ENCODE measurements around the gene TBX18.

TBX18 gene

DNA sequence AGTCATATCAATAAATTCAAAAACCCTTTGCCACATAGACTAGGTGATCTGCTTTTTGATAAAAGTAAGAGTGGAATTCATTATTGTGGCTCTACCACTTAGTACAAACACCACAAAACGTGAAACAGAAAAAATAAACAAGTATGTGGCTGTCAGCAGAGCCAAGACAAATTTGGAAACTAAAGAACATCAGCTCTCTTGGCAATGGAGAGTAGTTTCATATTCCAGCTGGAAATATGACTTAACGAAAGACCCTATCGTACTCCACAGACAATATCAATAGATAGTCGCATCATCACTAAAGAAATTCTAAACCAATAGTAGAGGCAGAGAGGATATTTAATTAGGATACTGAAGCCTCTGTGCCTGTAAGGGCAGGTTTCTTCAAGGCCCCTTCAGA is 20.8 kb downstream of the TBX18 start:
- no peak for DNase-seq

DNA sequence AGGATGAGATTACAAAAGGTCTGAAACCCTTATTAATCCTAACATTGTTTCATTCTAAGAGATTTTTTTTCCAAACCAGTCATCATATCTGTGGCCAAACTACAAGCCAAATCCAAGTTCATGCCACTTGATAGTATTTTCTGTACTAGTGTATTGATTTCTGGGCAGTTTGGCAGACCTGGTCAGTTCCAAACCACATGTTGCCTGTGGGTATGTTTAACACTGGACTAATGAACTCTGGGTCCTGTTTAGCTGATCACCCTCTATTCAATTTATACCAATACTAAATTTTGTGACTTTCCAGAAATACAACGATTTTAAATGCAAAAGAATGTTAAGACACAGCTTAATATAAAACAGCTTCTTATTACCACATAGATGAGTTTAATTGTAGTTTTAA is 24.0 kb downstream of the TBX18 start:
- no peak for DNase-seq

DNA sequence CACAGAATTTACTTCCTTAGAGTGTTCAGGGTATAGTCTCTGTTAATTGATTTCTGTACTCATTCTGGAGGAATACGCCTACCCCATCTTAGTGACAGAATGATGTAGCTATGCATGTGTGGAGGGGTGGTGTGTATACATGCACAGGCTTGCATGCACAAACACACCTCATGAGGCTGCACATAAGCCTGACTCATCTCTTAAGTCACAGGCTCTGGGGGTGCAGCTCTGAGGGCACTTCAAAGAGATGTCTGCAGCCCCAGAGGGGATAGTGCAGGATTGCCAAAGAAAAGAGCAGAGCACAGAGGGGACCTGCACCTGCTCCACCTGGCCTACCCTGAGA is 24.6 kb downstream of the TBX18 start:
- DNase-seq: no peak

DNA sequence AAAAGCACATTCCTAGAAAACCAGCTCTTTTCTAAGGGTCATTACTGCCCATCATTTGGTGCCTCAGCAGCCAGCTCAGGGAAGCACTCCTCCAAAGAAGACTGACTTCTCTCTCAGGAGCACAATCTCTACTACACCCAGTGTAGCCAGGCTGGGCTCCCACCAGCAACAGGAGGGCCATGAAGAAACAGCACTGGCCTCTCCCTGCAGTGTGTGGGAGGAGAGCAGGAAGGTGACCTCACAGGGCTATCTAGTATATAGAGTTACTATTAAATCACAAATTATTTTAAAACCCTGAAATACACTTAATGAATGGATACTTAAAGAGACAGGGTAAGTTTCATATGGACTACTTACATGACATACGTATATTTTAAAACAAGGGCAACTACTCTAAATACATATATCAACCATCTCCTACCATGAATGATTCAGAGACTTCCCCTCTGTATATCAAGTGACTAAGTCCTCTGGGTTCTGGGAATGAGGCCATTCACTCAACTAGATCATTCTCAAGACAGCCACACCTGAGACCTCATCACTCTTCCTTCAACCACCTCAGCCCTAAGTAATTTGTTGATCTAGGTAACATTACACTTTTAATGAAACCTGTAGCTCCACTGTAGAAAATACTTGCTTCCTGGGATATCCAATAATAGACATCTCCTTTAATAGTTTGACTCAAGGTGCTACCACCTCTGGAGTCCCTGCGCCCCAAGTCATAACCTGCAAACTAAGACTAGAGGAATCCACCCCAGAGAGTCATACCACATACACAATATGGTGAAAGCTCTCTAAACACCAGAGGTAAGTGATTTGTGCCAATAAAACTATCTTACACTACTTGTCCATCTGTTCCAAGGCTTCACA is 25.2 kb downstream of the TBX18 start:
- DNase-seq: no peak

DNA sequence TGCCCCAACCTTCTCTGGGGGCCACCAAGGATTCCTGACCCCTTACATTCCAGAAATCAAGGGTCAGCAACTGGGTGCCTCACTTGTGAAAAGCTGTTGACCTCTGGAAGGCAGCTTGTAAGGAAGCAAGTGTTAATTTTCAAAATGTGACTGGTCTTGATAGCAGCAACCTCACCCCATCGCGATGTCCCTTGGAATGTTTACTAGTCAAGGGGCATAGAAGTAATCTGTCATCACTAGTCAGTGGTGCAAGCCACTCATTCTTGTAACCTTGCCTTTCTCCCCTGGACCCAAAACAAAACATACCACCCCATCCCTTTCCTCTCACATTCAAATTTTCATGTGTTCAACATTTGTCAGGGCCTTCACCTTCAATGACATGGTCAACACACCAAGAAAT is 30.5 kb downstream of the TBX18 start:
- DNase-seq: no peak

- DNase-seq: no peak
These were observed 32.5 kb downstream of the TBX18 start for GRCh38 chr6:84731901-84732300.

- no peak for DNase-seq
These were observed 33.0 kb downstream of the TBX18 start for GRCh38 chr6:84731401-84731800.

GRCh38 chr6:84728602-84729001 is 35.8 kb downstream of the TBX18 start:
- no peak for DNase-seq

GRCh38 chr6:84719152-84719551 is 45.2 kb downstream of the TBX18 start:
- no peak for DNase-seq

DNA sequence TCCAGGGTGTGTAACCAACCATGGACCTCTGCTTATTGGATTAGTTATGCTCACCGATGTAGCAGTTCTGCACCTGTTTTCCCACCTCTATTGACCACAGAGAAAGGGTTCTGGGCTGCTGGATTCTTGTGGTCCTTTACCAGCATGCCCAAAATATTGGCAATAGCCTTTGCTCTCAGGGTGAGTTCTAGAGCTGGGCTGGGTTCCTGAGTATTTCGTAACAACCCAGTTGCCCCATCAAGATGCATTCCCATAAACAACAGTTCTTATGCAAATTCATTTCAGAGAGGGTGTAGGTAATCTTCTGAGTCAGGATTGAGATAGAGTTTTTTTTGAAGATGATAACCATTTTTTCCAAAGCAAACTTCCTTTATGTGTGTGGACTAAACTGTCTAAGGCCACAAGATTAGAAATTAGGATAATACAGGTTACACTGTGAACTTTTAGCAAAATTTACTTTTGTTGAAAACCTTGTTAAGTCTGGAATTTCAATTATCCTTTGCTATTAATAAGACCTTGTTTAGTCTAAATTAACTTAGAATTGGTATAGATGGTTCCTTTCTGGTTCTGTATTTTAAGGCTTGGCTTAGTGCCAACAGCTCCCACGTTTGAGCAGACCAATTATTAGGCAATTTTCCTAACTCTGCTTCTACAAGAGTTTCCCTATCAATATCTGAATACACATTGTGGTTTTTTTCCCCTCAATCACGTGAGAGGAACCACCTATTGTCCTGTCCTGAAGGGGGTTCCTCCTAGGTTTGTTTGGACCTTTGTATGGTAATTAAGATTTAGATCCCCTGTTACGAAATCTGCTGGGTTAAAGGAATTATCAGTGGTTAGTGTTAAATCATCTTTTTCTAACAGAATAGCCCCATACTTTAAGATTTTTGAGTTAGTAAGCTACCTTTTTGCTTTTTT is 46.1 kb downstream of the TBX18 start:
- DNase-seq: no peak

GRCh38 chr6:84709121-84709520 is 55.3 kb downstream of the TBX18 start:
- DNase-seq: no peak

GRCh38 chr6:84707171-84707570 is 57.2 kb downstream of the TBX18 start:
- no peak for DNase-seq

GRCh38 chr6:84696166-84696565 is 68.2 kb downstream of the TBX18 start:
- no peak for DNase-seq

GRCh38 chr6:84691978-84692623 is 72.3 kb downstream of the TBX18 start:
- DNase-seq: no peak

DNA sequence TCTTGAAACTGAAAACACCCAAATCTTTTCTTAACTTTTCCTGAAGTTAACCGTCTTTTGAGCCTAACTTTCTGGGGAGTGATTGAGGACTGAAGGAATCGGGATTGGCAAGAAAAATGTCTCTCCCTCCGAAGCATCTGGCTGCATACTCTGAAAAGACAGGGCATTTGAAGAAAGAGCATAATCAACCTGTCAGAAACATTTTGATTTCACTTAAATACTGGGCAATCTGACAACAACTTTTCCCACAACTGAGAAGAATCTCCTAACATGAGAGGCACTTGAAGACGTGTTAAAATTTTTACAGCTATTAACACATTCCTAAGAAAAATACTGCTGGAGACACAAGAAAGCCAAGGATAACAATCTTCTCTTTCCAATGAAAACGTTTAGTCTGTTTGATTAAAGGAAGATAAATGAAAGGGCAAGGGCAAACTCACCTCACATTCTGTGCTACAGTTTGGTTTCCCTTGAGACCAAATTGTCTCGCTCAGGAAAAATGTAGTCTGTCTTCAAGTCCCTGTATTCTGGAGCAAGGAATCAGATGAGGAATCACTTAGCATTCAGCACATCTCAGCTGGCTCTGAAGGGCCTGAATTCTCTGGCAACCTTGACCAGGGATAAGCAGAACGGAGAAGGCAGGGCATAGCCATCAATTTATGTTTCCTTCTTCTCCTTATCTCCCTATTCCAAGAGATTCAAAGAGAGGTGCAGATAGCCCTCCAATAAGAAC is 76.1 kb downstream of the TBX18 start:
- DNase-seq: no peak

DNA sequence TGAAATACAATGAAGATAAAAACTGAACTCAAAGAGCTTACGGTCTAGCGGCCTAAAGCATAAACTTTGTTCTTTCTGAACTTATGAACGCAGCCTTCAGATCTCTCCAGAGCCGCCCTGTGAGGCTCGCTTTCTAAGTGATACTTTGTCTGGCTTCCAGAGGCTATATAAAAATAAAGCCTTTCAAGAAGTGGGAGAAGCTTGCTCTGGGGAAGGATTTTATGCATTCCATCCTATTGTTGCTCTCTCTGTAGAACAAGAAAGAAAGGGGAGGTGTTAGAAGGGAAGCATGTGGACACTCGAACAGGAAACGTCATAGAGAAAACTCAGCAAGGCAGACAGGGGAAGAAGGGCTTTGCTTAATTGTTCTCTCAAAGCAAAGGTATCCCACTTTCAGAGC is 77.0 kb downstream of the TBX18 start:
- no peak for DNase-seq

GRCh38 chr6:84685983-84686584 is 78.3 kb downstream of the TBX18 start:
- no peak for DNase-seq

DNA sequence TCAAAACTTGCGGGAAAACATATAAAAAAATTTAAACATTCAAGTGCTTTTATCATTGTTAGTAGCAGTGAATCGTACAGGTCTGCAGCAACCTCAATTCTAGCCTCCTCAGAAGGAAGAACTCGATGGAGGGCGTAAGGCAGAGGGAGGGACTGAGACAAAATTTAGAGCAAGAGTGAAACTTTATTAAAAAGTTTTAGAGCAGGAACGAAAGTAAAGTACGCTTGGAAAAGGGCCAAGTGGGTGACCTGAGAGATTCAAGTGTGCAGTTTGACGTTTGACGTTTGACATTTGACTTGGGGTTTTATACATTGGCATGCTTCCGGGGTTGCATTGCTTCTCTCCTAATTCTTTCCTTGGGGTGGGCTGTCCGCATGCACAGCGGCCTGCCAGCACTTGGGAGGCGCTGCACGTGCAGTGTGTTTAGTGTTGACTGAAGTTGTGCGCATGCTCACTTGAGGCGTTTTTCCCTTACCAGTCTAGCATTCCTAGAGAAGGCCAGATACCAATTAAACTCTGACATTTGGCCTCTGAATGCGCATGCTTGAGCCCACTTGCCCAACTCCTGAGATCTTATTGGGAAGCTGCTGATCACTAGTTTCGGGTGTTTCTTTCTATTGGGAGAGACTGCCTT is 82.6 kb downstream of the TBX18 start:
- DNase-seq: no peak

- DNase-seq: no peak
These were observed 88.7 kb downstream of the TBX18 start for GRCh38 chr6:84675651-84676050.

DNA sequence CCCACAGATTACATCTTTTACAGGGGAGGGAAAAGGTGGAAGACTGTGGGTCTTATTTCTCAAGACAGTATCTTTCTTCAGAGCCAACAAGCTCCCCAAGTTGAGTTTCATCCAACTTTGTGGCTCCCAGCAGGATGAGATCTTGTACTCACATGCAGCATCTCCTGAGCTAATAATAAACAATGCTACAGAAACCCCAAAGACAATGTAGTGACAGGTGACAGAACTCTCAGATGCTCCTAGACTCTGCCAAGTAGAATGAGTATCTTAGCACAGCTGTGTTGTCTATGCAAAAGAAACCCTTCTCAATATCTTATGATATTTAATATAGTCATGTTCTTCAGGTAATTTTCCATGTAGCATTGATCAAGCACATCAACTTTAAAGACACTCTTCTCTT is 90.0 kb downstream of the TBX18 start:
- DNase-seq: no peak

GRCh38 chr6:84671183-84671582 is 93.2 kb downstream of the TBX18 start:
- no peak for DNase-seq

DNA sequence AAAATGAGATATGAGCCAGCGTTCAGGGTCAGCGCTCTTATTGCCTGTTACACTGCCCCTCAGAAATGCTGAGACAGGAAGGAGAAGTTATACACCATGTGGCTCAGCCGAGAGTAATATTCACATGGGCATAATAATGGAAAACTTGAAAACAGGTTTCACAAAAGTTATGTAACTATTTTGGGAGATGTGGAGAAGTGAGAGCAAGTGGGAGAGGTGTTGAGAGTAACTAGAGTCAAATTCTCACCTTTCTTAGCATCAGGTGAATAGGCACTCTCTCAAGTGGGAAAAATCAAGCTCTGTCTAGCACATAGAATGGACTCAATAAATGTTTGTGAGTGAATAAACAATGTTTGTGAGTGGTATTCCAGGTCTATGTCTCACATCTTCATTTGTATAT is 94.5 kb downstream of the TBX18 start:
- DNase-seq: no peak
